Muscle layer of colon (tissue), 2 donors: ENCODE results near the gene SCN9A.
"Not testable (repeated sequence)": the region's sequence is repeated elsewhere in the genome, so short reads cannot be mapped to it uniquely, and the experiment has no call there.

Source experiments
- H3K27ac ChIP-seq: one replicate; pipeline ENCODE4 v1.7.0; 2013; ENCODE audit warnings: low read depth, mild to moderate bottlenecking, low read length, moderate library complexity
- H3K27me3 ChIP-seq, 2 donors: one replicate each; pipeline ENCODE4 v1.7.0; 2013; ENCODE audit warnings: low read length in 2 of 2, mild to moderate bottlenecking in 2 of 2; ENCODE audit not compliant: insufficient read depth in 2 of 2, control insufficient read depth in 1 of 2
- H3K36me3 ChIP-seq: one replicate; pipeline ENCODE4 v1.7.0; 2013; ENCODE audit warnings: mild to moderate bottlenecking, low read length; ENCODE audit not compliant: insufficient read depth
- H3K4me1 ChIP-seq: one replicate; pipeline ENCODE4 v1.7.0; 2013; ENCODE audit warnings: mild to moderate bottlenecking, low read length; ENCODE audit not compliant: insufficient read depth
- H3K4me3 ChIP-seq, 2 donors: one replicate each; pipeline ENCODE4 v1.7.0; 2013; ENCODE audit warnings: low read length in 2 of 2, low read depth in 1 of 2, mild to moderate bottlenecking in 1 of 2, moderate library complexity in 1 of 2
- H3K9ac ChIP-seq: one replicate; pipeline ENCODE4 v1.7.0; 2013; ENCODE audit warnings: low read length
- H3K9me3 ChIP-seq: one replicate; pipeline ENCODE4 v1.7.0; 2013; ENCODE audit warnings: mild to moderate bottlenecking, low read length
- donor health status: abdominal sarcoma.
- donor health status: Adenocarcinoma of cecum.

Gene SCN9A

DNA sequence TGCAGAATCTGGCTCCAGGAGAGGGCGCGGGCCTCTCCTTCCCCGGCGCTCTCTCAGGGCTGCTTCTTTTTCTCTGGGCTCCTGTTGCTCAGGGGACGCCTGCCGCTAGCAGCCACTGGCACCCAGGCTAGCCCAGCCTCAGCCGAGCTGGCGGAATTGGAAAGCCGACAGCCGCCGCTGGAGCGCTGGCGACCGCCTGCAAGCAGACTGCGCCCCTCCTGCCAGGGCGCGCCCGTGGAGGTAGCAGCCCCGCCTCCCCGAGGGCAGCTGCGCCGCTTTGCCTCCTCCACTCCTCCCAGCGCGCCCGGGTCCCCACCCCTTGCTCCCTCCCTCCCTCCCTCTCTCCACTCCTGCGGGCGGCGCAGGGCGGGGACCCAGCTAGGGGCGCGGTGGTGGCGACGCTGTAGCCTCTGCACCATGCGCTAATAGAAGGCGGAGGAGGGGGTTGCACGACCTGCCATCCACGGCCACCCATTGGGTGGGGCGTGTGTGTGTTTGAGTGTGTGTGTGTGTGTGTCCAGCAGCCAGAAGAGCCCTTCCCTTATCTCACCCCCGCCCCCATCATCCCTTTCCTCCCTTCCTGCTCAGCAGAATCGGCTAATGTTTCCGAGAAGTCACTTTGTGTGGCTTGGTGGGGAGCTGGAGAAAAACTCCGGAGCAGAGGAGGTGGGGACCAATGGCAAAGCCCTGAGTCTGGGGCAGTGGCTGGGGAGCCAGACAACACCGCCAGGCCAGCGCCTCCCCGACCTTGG, at the start of gene SCN9A:
SCN9A (minus strand) TSS at position 209 of the 752 bp plus-strand sequence. CDS start 64,188 bp downstream, outside the sequence.
- Histone ChIP-seq H3K4me1 (peaks cover 9% of the 10 kb centered on the region), H3K36me3 (no peaks in the 10 kb centered on the region), H3K4me3 (peak within 1 kb of the TSS; percentile 65 to 78), H3K27ac (peak within 1 kb of the TSS; percentile 76), H3K27me3 (no peaks in the 10 kb centered on the region), H3K9me3 (no peaks in the 10 kb centered on the region), H3K9ac (peak within 1 kb of the TSS; percentile 34)

DNA sequence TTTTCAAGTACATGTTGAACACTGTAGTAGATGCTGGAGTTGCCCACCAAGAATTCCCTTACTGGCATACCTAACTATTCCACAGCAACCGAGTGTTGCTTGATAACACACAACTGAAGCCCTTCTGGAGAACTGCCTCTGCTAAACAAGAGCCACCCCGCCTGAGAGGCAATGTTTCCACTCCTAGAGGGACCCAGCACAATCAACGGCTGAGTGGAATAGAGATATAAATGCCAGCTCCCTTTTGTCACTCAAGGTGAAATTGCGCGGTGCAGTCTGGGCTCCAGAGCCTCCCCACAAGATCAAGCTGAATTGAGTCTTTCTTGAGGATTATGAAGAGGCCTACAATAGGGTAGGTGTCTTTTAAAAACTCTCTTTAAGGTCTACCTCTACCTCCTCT, 49.1 kb upstream of the SCN9A start:
- no peak overlapping the region for H3K4me3 ChIP-seq
- no peaks in the 10 kb centered on the region for H3K27me3 ChIP-seq
- H3K9me3 ChIP-seq = no peaks in the 10 kb centered on the region
- no peak overlapping the region for H3K9ac ChIP-seq
- H3K4me1 ChIP-seq = peaks cover 10% of the 10 kb centered on the region
- peaks cover 7% of the 10 kb centered on the region for H3K36me3 ChIP-seq
- no peak overlapping the region for H3K27ac ChIP-seq

DNA sequence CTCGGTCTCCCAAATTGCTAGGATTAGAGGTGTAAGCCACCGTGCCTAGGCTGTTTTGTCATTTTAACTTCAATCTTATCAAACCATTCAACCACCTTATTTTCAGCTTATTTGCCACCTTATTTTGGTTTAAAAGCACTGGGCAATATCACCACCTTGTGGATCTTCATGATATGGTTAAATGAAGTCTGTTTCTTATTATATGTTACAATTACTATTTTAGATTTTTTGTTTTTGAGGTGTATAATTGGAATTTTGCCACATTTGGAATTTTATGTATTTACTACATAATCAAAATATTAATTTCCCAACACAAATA, 43.8 kb upstream of the SCN9A start:
- peaks cover 15% of the 10 kb centered on the region for H3K4me1 ChIP-seq
- no peak overlapping the region for H3K9ac ChIP-seq
- H3K4me3 ChIP-seq = no peak overlapping the region
- no peaks in the 10 kb centered on the region for H3K9me3 ChIP-seq
- H3K27ac ChIP-seq = no peak overlapping the region
- no peaks in the 10 kb centered on the region for H3K36me3 ChIP-seq
- H3K27me3 ChIP-seq = no peaks in the 10 kb centered on the region

DNA sequence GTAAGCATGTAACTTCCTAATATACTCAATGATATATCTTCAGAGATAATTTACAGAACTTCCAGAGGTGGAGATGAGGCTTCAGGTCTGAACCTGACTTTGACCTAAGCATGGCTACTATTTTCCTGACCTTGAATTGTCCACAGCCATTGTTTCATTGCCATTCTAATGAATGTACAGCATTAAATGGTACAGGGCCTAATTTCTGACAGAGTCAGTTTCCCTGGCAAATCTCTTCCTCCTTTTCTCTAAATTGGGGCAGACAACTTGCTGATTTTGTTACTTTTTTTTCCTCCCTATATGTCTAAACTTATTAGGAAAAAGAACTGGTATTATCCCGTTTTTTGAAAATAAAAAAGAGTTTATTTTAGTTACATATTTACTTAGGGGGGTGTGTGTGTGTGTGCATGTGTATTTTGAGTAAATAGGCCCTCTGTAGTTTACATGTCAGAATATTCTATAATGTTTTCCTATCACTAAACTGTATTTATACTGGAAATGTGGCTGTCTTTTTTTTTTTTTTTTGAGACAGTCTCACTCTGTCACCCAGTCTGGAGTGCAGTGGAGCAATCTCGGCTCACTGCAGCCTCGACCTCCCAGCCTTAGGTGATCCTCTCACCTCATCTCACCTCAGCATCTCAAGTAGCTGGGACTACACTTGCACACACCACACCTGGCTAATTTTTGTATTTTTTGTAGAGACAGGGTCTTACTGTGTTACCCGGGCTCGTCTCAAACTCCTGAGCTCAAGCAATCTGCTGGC, 43.3 kb upstream of the SCN9A start:
- no peak overlapping the region for H3K4me3 ChIP-seq

DNA sequence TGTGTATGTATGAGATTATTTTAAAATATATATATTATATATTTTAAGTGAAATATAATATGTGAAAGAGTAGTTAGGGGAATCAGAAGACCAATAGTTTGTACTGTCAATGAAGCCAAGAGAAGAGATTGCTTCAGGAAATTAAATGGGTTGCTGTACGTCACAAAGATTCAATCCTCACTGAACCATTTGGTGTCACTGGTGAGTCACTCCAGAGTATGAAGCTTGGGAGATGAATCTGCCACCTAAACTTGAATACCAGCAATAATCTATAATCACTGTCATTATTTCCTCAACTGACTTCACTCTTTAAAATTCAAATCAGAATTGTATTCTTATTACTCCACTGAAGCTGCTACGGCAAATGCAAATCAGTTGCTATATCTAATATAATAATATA, 41.9 kb upstream of the SCN9A start:
- no peak overlapping the region for H3K9ac ChIP-seq
- no peaks in the 10 kb centered on the region for H3K9me3 ChIP-seq
- H3K36me3 ChIP-seq = no peaks in the 10 kb centered on the region
- H3K27me3 ChIP-seq = no peaks in the 10 kb centered on the region
- peaks cover 14% of the 10 kb centered on the region for H3K4me1 ChIP-seq
- no peak overlapping the region for H3K4me3 ChIP-seq
- H3K27ac ChIP-seq = no peak overlapping the region

More for the DNA sequence above, 43.3 kb upstream of the SCN9A start:
- Histone ChIP-seq H3K36me3 (no peaks in the 10 kb centered on the region), H3K4me1 (peaks cover 15% of the 10 kb centered on the region), H3K27ac (no peak overlapping the region), H3K9ac (no peak overlapping the region), H3K27me3 (no peaks in the 10 kb centered on the region), H3K9me3 (no peaks in the 10 kb centered on the region)

DNA sequence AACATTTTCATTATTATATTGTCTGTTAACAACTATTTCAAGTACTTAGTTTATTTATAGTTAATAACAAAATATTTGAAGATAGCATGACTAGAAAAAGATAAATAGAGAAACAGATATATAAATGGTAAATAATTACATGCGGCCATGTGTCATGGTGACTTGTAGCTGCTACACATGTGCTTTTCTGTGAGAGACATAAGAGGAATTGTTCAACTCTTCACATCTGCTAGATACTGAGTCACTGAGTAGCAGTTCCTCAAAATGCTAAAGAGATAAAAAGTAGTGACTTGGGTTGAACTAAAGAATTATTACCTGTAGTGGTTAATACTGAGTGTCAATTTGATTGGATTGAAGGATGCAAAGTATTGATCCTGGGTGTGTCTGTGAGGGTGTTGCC, 37.5 kb upstream of the SCN9A start:
- H3K36me3 ChIP-seq = peaks cover 7% of the 10 kb centered on the region
- no peak overlapping the region for H3K27ac ChIP-seq
- no peaks in the 10 kb centered on the region for H3K27me3 ChIP-seq
- no peak overlapping the region for H3K4me3 ChIP-seq
- H3K9ac ChIP-seq = no peak overlapping the region
- H3K4me1 ChIP-seq = no peaks in the 10 kb centered on the region
- no peaks in the 10 kb centered on the region for H3K9me3 ChIP-seq

DNA sequence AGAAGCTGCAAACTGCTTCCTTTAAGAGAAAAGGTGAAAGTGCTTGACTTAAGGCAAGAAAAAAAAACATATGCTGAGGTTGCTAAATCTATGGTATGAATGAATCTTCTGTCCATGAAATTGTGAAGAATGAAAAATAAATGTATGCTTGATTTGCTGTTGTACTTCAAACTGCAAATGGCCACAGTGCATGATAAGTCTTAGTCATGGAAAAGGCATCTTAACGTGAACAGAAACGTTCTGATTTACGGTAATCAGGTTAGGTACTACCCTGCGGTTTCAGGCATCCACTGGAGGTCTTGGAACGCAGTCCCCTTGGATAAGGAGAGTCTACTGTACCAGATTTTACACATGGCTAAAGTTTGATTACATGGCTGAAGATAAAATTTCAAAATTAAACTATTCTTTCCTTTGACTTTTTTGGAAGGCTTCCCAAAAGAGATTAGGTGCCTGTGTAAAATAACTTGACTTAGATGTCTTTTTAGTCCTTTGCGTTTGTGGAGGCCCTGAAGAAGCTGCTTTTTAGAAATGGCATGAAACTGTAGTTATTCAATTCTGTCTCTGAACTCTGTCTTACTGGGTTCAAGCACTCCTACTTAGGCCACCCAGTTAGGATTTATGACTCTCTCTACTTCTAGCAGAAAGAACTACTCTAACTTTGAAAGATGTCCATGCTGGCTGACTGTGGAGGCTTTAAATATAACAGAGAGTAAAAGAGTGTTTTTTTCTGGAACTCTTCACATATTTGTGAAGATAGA, 35.9 kb upstream of the SCN9A start:
- Histone ChIP-seq H3K4me3 (no peak overlapping the region), H3K4me1 (no peaks in the 10 kb centered on the region), H3K9ac (no peak overlapping the region)

DNA sequence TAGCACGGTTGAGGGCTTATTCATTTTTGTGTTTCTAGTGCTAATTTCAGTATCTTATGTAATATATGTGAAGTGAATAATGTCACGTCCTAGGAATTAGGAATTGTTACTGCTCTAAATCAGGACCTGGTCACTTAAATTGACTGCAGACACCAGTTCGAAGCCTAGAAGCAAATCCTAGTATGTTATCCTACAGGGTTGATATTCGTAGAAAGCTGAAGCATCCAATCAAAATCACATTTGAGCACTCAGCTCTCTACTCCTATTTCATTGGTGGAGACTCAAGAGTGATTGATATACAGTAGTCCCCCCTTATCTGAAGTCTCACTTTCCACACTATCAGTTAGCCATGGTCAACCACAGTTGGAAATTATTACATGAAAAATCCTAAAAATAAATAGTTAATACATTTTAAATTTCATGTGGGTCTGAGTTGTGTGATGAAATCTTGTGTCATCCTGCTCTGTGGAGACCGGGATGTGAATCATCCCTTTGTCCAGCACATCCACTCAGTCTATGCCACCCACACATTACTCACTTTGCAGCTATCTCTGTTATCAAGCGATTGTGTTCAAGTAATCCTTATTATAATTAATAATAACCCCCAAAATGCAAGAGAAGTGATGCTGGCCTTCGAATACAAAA, 35.2 kb upstream of the SCN9A start:
- no peaks in the 10 kb centered on the region for H3K9me3 ChIP-seq
- no peak overlapping the region for H3K4me3 ChIP-seq
- H3K36me3 ChIP-seq = peaks cover 7% of the 10 kb centered on the region
- no peaks in the 10 kb centered on the region for H3K4me1 ChIP-seq
- H3K27me3 ChIP-seq = no peaks in the 10 kb centered on the region
- no peak overlapping the region for H3K9ac ChIP-seq
- no peak overlapping the region for H3K27ac ChIP-seq

More for the DNA sequence above, 35.9 kb upstream of the SCN9A start:
- peaks cover 7% of the 10 kb centered on the region for H3K36me3 ChIP-seq
- no peaks in the 10 kb centered on the region for H3K27me3 ChIP-seq
- H3K9me3 ChIP-seq = no peaks in the 10 kb centered on the region
- H3K27ac ChIP-seq = no peak overlapping the region

DNA sequence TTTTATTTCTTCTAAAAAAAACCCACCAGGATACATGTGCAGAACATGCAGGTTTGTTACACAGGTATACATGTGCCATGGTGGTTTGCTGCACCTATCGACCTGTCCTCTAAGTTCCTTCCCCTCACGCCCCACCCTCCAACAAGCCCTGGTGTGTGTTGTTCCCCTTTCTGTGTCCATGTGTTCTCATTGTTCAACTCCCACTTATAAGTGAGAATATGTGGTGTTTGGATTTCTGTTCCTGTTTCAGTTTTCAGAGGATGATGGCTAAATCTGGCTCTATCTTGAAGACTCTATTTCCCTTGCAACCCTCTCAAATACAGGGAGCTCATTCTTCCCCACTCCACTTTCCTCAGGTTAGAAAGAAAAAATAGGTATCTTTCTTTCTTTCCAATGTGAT, 32.0 kb upstream of the SCN9A start:
- not testable (repeated sequence) for H3K27me3 ChIP-seq, H3K9me3 ChIP-seq, H3K9ac ChIP-seq, H3K36me3 ChIP-seq, H3K4me3 ChIP-seq, H3K4me1 ChIP-seq, H3K27ac ChIP-seq

DNA sequence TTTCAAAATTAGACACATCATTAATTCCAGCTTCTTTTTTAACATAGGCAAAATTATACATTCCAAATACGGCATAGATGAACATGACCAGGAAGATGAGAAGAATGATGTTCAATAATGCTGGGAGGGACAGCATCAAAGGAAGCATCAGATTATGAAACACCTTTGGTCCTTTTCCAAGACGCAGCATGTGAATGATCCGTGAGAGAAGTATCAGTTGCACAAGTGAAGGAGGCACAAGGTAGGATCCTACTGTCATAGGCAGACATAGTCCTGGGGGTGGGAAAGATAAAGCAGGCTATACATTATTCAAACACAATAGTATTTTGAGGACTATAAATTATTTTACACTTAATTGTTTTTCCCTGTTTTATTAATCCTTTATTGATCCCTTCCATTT, 30.6 kb upstream of the SCN9A start:
- no peaks in the 10 kb centered on the region for H3K9me3 ChIP-seq
- H3K4me1 ChIP-seq = no peaks in the 10 kb centered on the region
- H3K4me3 ChIP-seq = no peak overlapping the region
- peaks cover 7% of the 10 kb centered on the region for H3K36me3 ChIP-seq
- H3K9ac ChIP-seq = no peak overlapping the region
- H3K27ac ChIP-seq = no peak overlapping the region
- H3K27me3 ChIP-seq = no peaks in the 10 kb centered on the region

DNA sequence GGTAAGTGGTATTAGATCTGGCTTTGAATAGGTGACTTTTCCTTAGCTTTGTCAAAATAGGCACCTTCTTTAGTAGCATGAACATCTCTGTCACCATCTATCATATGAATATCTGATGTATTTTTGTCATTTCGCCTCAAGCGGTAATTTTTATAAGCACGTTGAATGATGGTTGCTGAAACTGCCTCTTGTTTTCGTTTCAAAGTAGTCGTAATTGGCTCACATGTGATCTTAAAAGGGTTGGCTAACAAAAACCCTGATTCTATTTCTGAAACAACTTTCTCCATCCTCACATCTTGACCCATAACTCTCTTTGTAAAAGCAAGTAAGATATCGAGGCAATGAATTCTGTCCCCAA, 29.8 kb upstream of the SCN9A start:
- H3K4me1 ChIP-seq = no peaks in the 10 kb centered on the region
- no peaks in the 10 kb centered on the region for H3K27me3 ChIP-seq
- no peak overlapping the region for H3K27ac ChIP-seq
- H3K9me3 ChIP-seq = no peaks in the 10 kb centered on the region
- no peak overlapping the region for H3K9ac ChIP-seq
- peaks cover 7% of the 10 kb centered on the region for H3K36me3 ChIP-seq
- no peak overlapping the region for H3K4me3 ChIP-seq
